ENCODE results near the gene INPP5K. TPM values are rescaled to one million over a fixed set of nuclear protein-coding genes. Genes with fewer than 3 reads are reported as not detected.
A peak's percentile ranks its signal among the peaks of the same experiment; 100 is the strongest.
"Not testable (repeated sequence)": the region's sequence is repeated elsewhere in the genome, so short reads cannot be mapped to it uniquely, and the experiment has no call there.

The INPP5K gene
- 10 to 100 TPM; 29.7 to 30.1 TPM for total RNA-seq
- long read RNA-seq, transcript INPP5K-204 (12 exons, 2,988 nt) = major isoform, 34 of 59 reads
- long read RNA-seq, partial matches to known transcripts = 8 of 59 reads
- long read RNA-seq, other reads (novel, unspliced or antisense) = 15 of 59 reads

DNA sequence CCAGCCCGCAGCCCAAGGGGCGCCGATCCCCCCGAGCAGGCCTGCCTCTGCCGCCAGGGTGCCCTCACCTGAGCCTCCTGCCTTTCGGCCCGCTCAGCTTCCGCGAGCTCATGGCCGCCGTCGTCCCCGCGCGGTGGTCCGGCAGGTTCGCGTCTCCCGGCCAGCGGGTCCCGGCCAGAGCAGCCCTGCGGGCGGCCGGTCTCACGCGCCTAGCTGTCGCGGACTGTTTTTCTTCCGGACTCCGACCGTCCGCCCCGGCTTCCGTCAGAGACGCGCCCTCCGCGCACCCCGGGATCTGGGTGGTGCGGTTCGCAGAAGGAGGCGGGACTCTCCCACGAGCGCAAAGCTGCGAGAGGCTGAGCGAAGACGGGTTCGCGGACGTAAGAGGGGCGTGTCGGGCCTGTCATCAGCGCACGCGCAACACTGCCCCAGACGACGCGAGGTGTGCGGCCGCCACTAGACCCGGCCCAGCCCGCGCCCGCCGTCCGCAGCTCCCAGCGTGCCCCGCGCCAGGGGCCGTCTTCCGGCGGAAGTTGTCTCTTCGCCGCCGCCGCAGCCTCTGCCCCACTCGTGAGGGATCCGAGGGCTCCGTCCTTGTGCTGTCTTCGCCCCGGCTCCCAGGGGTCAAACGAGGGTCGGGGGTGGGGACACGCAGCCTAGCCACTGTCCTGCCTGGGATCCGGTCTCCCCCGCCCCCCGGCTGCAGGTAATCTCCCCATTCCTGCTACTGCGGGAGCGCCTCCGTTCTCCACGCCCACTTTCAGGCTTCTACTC lies at the start of gene INPP5K:
Gene INPP5K (minus strand): TSS at position 225 of the 774 bp plus-strand sequence. CDS start 113 bp downstream, at position 112.
- intact Hi-C loops (cut with DNase I) = loop anchor here (5.0 to 10.0 kb wide), 4 partner anchors 62 to 242 kb away; partner anchors contain the start of genes BHLHA9 (in 1 of the 2), CRK (in 1 of the 2) and TRARG1 (in 1 of the 2)
- DNase-seq = peak; percentile 99
- ATAC-seq = peak; percentile 97

DNA sequence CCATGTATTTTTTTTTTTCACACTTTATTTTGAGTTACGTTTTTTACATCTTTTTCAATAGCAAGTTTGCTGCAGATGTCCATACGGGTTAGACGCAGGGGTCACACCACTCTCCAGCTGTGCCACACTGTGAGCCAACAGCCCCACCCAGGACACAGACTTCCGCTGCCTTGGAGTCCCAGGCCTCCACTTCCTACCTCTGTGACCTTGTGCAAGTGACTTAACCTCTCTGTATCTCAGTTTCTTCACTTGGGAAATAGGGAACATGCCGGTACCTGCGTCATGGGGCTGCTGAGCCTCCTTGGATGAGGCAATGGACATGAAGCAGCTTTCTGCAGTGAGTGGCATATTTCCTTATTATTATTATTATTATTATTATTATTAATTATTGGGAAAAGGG lies 49.5 kb upstream of the INPP5K start:
- ATAC-seq (no peak), DNase-seq (no peak)
- intact Hi-C loops (cut with DNase I) = no loop called here

DNA sequence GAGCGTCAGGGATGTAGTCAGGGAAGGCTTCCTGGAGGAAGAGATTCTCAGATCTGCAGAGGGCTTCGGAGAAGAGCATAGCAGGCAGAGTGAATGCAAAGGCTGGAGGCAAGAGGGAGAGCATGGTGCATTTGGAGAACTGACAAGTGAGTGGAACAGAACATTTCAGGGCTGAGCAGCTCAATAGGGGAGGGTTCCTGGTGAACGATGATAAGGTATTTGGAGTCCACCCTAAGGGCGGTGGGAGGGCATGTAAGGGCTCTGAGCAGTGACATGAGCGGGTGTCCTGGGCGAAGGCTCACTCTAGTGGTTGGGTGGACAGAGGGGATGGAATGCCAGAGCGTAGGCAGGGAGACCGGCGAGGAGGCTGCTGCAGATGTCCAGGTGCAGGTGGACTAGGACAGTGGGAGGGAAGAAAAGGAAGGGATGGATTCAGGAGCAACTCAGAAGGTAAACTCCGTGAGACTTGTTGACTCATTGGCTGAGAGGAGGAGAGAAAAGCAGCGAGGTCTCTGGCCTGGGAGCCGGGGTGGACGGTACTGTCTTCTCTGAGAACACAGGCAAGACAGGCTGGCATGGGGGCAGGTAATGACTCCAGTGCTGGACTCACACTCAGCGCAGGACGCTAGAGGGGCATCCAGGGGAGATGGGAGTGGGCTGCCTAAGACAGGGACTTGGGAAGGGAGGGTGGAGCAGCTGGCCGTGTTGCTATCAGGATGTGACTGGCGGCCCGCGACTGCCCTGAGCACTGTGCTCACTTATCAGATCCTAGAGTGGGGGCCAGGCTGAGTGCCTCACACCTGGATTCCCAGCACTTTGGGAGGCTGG lies 47.6 kb upstream of the INPP5K start:
- ATAC-seq = no peak
- intact Hi-C loops (cut with DNase I) = no loop called here
- DNase-seq = no peak

DNA sequence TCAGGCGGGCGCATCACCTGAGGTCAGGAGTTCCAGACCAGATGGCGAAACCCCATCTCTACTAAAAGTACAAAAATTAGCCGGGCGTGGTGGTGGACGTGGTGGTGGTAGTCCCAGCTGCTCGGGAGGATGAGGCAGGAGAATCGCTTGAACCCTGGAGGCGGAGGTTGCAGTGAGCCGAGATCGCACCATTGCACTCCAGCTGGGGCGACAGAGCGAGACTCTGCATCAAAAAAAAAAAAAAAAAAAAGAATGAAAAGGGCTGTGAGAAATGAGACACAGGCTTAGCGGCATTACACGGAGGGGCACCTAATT lies 47.0 kb upstream of the INPP5K start:
- intact Hi-C loops (cut with DNase I); DNase-seq; ATAC-seq: not testable (repeated sequence)

DNA sequence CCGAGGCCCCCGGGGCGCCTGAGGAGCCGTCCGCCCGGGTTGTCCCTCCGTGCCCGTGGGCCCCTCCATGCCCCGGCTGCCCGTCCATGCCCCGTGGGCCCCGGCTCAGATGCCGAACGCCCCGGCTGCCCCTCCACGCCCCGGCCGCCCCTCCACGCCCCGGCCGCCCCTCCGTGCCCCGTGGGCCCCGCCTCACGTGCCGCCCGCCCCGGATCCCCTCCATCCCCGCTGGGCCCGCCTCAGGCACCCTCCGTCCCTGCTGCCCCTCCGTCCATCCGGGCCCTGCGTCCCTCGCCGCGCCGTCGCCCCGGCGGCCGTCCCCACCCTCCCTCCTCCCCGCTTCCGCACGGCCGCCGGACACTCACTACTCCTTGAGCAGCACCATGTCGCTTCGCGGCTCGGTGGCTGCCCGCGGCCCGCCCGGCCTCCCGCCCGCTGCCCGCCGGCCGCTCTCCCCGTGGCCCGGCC lies 45.8 kb upstream of the INPP5K start:
- ATAC-seq (peak; percentile 39 to 60), DNase-seq (peak; percentile 65)
- intact Hi-C loops (cut with DNase I) = no loop called here

DNA sequence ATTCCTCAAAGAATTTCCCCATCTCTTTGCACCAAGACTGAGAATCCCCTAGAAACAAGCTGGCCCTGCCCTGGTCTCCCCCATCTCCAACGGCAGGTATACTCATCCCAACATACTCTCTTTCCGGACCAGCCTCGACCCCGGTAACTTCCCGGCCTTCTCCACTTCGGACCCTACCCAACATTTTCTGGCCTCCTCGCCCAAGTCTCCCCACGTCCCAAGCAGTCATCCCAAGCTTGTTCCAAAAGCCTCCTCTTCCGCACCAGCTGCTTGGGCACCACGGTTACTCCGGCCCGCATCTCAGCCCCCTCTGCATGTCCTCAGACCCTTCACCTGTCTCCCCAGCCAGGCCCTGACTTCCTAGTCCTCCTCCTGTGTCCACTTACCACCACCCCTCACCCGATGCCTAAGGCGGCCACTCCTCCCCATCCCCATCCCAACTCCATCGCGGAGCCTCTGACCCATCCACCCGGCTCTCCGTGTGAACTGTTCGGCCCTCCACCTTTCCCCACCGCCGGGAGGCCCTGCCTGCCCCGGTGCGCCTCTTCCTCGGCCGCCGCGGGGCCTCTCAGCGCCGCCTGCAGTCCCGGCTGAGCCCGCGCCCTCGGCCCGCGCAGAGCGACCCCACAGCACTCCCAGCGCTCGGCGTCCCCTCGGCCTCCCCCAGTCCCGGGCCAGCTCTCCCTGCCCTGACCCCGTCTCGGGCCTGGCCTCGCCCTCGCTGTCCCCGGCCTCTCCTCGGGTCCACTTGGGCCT lies 45.2 kb upstream of the INPP5K start:
- intact Hi-C loops (cut with DNase I) = no loop called here
- ATAC-seq (peak; percentile 42 to 49), DNase-seq (peak; percentile 44)

DNA sequence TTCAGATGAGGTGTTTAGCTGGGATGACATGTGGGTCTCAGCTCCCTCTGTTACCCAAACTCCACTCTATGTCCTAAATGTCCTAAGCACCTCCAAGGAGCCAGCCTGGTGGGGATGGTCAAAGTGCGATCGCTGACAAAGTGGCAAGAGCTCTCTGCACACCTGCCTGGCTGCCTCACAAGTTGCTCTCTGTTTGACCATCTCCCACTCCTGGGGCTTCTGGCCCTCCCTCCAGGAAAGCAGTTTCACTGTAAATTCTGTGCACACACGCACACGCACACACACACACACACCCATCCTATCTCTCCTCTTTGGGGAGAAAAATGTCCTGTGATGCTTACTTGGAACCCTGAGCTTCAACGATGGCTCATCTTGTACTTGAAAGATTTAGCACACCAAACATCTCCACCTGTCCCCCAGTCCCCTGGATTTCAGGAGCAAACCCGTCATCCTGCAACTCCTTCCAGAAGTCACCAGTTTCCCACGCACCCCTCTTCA lies 44.5 kb upstream of the INPP5K start:
- ATAC-seq = no peak
- intact Hi-C loops (cut with DNase I) = no loop called here
- no peak for DNase-seq

DNA sequence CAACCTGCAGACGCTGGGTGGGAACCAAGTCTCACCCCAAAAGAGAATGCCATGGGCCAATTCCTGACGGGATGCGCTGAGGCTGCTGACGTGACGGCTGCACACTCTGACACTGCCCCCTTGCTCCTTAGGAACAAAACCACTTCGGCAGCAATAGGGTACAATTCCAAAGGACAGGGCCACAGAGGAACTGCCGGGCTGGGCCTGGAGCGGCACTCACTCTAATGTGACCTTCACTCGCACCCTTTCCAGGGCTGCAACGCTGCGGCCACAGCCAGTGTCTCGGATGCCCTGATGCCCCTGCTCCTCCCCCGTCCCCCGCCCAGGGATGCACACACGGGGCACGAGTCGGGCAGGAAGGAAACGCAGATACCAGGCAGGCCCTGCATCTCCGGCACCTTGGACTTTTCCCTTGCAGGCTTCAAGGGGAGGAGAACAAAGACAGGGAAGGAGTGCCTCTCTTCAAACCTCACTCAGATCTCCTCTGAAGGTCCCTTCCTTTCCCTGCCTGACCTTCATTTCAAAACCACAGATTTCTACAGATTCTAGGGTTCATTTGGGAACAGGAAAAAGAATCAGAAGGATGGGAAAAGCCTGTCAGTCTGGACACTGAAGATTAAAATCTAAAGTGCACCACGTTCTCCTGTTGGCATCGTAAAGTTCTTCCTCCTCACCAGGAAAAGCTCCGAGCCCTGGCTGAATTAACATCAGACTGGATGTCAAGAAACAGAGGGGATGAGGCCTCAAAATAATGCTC lies 43.9 kb upstream of the INPP5K start:
- no peak for ATAC-seq

DNA sequence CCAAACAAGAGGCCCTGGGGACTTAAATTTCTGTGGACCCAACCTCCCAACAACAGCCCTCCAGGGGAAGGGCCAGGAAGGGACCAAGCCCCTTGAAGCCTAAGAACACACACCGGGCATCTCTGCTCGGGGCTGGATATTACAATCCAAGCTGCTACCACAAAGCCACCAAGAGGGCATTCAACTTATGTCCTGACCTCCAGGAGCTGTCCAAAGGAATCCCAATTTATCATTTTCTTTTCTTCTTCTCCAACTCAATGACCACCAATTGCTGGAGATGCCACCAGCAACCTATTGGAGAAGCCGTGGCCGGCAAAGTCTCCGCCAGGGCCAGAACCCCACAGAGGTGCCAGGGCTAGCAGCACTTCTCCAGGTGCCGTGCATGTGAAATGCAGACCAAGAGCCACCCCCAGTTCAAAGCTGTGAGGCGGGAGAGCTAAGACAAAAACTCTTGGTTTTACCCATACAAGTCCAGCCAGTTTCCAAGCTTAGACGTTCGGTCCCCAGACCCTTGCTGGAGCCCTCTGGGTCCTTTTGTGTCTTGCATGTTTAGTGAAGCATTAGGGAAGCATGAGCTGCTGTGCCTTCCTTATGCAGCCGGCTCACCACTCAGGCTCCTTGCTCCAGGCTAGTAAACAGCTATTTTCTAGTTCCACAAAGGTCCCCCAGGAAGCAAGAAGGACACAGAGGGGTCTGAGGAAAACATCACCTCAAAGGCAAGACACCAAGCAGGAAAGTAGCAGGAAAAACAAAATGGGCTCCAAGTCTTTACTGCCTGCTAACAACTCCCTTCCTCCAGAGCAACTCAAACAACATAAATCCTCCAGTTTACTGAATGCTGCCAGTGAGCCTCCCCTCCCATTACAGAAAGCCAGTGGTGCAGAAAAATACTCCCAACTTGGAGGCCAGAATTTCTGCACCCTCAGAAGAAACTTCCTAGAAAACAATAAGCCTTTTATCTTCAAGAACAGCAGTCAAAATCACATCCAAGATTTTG lies 42.9 kb upstream of the INPP5K start:
- intact Hi-C loops (cut with DNase I) = no loop called here
- DNase-seq = no peak
- ATAC-seq = no peak

More for the DNA sequence above, 43.9 kb upstream of the INPP5K start:
- intact Hi-C loops (cut with DNase I) = no loop called here
- no peak for DNase-seq

DNA sequence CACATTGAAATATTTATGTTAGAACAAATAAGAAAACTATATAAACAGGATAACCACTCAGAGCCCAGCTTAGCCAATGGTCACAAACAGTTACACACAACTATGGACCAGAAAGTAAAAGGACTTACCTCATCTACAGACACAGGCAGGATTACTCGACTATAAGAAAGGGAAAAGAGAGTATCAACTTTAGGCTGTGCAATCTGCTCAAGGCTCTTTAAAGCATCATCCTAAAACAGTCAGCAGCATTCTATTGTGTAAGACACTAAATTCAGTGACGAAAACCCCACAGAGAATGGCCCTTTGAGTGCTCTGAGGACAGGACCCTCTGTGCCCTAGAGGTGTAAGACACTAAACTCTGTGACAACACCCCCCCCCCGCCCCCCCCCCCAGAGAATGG lies 42.0 kb upstream of the INPP5K start:
- no peak for DNase-seq
- intact Hi-C loops (cut with DNase I) = no loop called here
- ATAC-seq = no peak

DNA sequence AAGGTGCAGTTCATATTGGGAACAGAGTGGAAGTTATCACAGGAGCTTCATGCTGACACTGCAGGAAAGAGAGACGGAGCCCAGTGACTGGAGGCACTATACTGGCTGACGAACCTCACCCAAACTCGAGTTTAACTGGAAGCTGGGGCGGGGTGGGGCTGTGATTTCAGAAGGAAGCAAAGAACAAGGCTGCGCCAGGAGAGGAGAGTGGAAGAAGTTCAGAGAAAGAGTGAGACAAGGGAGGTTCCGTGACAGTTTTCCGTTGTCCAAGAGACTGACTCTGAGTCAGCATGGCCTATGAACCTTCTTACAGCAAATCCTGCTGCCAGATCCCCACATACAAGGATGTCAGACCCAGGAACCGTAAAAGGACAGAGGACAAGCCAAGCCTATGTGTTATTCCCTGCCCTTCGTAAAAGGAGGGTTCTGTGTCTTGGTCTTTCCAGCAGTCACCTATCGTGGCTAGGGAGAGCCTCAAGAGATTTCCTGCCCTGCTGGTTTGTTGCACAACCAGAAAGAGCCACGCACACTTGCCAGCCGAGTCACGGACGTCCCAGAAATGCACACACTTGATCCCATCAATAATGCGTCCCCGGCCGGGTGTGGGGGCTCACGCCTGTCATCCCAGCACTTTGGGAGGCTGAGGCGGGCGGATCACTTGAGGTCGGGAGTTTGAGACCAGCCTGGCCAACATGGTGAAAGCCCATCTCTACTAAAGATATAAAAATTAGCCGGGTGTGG lies 41.1 kb upstream of the INPP5K start:
- ATAC-seq (no peak), DNase-seq (peak; percentile 49)
- intact Hi-C loops (cut with DNase I) = no loop called here

DNA sequence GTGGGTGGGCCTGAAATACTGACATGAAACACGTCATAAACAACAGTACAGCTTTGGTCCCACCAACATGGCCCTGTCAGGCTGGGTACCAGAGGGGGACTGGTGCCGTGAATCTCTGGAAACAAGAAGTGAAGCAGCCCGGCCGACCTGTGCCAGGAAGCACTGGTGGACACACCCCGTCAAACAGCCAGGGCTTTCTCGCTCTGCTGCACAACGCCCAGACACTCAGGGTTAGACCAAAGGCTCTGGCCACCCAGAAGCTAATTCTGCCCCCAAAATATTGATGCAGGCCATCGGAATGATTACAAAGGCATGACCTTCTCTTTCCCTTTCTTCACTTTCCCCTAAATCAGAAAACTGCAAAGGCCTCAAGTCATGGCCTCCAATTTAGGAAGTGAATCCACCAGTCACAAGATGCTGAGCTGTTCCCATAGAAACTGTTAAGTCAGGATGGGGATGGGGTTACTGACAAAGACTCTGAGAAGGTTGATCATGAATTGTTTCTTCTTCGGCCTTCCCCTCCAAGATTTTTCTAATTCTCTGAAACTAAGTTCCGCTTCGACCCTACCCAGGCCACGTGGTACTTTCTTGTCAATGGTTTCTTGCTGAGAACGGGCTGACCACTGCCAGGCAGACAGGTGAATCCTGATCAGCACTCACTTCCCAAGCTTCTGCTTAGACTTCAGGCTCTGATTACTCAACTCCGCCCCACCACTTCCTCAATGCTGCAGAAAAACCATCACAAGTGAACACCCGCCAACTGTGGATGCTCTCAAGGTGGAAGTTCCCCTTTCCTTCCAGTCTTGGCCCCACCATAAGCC lies 39.4 kb upstream of the INPP5K start:
- intact Hi-C loops (cut with DNase I) = no loop called here
- ATAC-seq = peak in 1 of 2 donors; percentile 34

DNA sequence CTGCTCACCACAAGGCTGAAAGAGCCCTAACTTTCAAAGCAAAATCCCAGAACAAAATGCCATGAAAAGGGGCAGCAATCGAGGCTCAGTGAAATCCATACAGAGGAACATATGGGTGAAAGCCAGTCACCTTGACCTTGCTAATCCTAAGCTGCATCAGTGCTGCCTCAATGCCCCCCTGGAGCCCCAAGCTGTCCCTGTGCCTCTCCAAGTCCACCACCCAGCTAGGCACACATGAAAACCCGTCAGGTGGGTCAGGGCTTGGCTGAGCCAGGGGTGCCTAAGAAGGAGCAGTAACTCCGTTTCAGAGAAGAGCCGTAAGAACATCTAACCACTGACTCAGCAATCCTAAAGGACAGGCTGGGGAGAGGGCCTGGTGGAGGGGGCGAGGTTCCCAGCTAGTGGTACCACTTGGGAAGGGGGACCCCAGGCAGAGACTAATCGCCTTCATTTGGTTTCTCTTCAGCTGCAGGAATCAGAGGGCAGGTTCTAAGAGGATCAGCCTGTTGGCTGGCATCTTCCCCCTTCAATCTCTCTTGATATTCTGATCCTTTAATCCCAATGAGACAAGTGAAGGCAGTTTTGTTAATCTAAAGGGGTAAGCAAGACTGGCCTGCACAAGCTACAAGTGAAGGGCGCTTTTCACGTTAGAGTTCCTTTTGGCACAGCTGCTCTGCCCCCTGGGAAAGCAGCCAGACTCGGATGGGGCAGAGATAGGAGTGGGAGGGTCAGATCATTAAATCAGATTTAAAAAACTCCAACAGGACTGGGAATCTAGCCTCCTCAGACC lies 38.5 kb upstream of the INPP5K start:
- DNase-seq (no peak), ATAC-seq (no peak)
- intact Hi-C loops (cut with DNase I) = no loop called here

More for the DNA sequence above, 39.4 kb upstream of the INPP5K start:
- peak; percentile 53 for DNase-seq

DNA sequence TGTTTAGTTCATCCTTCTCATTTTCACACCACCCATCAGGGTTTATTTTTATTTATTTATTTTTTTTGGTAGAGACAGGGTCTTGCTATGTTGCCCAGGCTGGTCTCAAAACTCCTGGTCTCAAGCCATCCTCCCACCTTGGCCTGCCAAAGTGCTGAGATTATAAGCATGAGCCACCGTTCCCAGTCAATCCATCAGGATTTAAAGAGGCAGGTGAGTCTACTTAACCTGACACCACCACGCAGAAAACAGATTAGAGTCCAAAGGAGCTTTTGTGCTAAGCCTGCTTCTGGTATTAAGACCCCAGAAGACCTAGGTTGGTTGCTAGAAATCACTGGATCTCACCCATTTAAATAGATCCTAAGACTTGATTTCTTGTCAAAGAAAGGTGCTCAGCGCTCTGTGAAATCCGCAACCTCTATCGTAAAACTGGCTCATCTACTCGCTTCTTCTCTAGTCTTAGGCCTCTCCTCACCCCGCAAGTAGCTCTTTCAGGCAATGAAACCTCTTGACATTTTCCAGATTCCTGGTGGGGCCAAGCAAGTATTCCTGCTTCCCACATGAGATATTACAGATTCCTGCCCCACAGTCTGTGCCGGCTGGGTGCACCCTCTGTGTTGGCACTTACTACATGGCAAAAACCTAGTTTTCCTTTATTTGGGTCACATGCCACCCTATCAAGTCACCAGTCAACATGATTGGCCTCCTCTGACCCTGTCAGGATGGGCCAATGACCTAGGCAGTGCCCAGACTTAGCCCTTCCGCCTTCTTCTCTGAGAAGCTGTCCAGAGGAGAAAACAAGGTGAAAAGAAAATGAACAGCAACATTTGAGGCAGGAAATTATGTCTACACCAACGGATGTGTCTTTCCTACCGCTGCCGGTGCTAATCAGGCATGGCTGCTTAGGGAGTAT lies 37.2 kb upstream of the INPP5K start:
- intact Hi-C loops (cut with DNase I) = no loop called here
- no peak for DNase-seq
- no peak for ATAC-seq

All from left cardiac atrium (tissue), 4 donors.